ENCODE results near the gene CARD19.
"Not testable (repeated sequence)": the region's sequence is repeated elsewhere in the genome, so short reads cannot be mapped to it uniquely, and the experiment has no call there.

CARD19 gene

DNA sequence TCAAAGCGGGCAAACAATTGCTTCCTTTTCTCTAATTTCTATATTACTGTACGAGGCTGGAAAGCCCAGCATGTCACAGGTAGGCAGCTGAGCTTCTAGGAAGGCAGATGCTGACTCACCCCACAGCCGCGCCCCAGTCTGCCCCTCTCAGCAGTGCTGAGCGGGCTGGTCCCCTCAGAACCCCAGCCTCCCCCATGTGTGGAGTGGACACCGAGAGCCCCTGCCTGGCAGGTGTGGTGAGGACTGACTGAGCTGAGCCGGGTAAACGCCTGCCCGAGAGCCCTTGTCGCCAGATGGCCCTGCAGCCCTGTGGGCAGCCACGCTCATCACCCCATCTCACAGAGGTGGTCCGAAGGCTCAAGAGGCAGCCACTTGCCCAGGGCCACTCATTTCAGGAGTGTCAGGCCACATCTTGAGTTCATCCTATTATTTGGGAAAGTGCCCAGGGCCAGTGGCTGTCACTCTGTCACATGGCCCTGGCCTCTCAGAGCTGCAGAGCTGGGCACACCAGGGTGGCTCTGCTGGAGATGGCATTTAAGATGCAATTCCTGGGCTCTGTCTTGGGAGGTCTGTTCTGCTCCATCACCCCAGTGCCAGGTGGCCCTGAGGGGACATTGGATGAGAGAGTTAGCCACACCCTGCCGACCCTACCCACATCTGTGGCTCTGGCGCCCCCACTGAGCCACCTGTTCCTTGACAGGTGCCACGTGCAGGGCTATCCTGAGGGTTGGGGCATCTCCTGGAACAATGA lies 12.4 kb downstream of the CARD19 start:
- no peak for DNase-seq

GRCh38 chr9:93110311-93110855 lies 14.4 kb downstream of the CARD19 start:
- DNase-seq = no peak

DNA sequence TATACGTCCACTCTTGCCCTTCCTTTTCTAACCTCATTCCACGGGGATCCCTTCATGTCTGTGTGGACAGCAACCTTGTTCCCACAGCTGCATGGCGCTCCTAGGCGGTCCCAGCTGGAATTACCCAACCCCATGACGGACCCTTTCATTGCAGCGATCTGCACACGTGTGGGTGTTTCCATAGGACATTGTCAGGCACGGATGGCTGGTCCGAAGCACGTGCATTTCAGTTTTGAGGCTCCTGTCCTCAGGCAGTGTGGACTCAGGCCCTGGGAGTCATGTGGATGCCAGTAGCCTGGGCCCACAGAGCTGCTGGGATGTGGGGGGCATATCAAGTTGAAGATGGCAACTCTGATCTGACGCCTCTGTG lies 15.0 kb downstream of the CARD19 start:
- DNase-seq = no peak

- DNase-seq = no peak
Observed at GRCh38 chr9:93111371-93112115, 15.5 kb downstream of the CARD19 start.

DNA sequence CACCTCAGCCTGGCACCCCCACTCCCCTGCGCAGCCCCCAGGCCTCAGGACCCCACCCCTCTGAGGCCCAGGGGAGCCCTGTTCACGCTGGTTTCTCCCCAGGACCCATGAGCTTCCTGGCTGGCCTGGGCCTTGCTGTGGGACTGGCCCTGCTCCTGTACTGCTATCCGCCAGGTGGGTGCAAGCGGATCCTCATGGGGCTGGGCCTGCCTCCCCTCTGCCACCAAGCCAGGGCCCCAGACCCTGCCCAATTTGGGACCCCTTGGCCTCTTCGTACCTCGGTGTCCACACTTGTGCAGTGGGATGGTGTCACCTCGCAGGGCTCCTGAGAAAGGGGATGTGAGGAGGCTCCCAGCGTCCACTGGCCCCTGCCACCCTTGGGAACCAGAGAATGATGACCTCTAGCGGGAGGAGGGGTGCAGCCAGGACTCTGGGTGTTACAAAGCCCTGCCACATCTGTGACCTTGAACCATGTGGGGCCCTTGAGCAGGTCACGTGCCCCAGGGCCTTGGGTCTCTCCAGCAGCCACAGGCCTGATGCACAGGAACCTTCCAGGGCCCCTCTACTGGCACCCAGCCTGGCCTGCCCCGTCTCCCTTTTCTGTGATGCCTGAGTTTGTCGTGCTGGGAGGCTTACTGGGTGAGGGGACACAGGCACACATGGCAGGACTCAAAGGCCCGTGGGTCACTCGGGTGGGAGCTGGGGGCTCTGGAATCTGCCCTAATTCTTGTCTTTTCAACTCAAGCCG lies 16.3 kb downstream of the CARD19 start:
- no peak for DNase-seq

DNA sequence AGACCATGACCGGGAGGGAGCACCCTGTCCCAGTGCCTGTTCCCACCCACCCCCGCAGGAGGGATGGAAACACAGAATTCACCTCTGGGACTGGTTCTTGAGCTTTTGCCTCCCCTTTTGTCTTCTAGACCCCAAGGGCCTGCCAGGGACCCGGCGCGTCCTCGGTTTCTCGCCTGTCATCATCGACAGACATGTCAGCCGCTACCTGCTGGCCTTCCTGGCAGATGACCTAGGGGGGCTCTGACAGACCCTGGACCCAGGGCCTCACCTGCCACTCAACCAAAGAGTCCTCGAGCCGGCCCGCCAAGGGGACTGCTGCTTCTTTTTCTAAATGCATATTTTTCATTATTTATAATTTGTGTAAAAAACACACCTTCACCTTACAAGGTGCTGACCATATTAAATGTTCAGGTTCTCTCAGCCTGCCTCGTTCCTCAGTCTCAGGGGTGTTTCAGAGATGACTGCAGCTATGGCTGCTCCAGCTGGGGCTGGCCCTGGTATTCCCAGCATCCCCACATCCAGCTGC lies 16.9 kb downstream of the CARD19 start:
- no peak for DNase-seq

DNA sequence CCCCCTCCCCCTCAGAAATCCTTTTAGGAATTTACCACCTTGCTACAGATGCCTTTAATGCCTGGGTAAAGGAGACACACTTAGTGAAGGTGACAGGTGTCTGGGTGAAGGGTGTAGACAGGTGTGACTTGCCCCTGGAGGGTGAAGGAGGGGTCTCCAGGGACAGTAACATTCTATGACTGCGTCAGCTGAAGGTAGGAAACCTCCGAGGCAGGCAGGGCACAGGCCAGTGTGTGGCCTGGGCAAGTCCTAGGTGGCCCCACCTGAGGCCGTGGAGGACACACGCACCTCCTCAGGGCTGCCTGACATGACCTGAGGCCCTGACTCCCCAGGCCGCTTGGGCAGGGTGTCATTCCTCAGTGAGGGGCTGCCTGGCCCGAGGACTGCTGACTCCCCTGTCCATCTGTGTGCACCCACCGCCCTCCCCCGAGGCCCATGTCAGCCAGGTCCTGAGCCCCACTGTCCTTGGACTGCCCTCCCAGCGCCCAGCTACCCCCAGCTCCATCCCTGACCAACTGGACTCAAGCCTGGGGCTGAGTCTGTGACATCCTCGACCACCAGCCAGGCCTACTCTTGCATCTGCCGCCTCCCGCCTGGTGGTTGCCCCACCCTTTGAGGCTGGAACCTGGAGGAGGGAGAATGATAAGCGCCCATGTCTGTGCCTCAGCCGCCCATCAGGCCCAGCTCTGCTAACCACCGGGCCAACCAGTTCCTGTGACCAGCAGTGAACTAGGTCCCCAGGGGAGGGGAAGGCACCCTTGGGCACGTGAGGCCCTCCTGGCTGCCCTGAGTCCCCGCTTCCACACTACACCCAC lies 18.4 kb downstream of the CARD19 start:
- no peak for DNase-seq

DNA sequence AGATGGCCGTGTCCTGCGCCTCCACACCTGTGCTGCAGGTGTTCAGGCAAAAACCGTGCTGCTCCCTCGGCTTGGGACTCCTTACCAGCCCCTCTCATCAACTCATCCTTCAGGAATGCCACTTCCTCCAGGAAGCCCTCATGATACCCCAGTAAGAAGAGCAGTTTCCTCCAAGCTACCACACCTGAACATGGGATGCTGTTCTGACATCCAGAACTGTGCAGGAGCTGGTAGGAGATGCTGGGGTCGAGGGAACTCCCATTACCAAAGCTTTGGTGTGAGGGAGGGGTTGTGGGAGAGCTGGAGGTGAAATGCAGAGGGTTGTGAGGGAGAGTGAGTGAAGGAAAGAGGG lies 18.9 kb downstream of the CARD19 start:
- no peak for DNase-seq

DNA sequence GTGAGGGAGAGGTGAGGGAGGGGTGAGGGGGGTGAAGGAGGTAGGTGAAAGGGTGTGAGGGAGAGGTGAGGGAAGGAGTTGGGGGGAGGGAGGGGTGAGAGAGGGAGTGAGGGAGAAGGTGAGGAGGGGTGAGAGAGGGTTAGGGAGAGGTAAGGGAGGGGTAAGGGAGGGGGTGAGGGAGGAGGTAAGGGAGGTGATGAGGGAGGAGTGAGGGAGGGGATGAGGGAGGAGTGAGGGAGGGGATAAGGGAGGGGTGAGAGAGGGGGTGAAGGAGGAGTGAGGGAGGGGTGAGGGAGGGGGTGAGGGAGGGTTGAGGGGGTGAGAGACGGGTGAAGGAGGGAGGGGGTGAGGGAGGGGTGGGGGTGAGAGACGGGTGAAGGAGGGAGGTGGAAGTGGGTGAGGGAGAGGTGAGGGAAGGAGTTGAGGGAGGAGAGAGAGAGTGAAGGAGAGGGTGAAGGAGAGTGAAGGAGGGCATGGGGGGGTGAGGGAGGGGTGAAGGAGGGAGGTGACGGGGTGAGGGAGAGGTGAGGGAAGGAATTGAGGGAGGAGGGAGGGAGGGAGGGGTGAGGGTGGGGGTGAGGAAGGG lies 19.6 kb downstream of the CARD19 start:
- no peak for DNase-seq

DNA sequence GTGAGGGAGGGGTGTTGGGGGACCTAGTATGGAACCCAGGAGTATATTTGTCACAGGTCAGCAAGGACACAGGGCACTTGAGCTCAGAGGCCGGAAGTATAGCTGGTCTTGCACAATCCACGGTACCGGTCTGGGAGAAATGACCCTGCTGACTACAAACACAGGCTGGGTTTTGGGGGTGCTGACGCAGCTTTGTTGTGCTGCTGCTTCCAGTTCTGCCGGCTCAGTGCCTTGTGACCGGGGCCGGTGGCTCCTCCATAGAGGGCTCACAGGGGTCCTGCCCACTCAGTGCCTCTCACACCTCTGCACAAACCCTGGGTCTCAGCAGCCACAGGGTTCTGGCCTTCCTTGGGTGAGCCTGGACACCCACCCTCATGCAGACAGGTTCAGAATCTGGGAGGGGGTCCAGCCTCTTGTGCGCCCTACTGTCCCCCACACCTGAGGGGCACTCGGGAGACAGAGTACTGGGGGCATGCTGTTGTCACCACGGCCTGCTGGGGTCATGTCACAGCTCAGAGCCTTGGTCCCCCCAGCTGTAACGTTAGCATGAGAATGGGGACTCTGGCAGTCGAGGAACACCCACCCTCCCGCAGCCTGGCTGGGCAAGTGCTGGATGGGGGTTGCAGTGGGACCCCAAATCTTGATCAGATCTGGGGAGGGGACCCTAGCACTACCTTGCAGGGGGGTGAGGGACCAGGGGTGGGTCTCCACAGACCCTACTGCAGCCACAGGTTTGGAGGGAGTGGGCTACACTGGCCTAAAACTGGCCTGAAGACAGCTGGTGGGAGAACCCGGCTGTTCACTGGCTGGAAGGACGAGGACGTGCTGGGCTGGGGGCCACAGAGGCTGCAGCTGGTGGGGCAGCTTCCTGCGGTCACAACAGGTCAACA lies 20.3 kb downstream of the CARD19 start:
- no peak for DNase-seq

- not testable (repeated sequence) for DNase-seq
Observed at GRCh38 chr9:93117521-93117920, 21.5 kb downstream of the CARD19 start.

- no peak for DNase-seq
Observed at GRCh38 chr9:93117924-93118862, 22.2 kb downstream of the CARD19 start.

- DNase-seq = no peak
Observed at GRCh38 chr9:93118863-93119702, 23.1 kb downstream of the CARD19 start.

- DNase-seq = no peak
Observed at GRCh38 chr9:93119703-93119952, 23.6 kb downstream of the CARD19 start.

DNA sequence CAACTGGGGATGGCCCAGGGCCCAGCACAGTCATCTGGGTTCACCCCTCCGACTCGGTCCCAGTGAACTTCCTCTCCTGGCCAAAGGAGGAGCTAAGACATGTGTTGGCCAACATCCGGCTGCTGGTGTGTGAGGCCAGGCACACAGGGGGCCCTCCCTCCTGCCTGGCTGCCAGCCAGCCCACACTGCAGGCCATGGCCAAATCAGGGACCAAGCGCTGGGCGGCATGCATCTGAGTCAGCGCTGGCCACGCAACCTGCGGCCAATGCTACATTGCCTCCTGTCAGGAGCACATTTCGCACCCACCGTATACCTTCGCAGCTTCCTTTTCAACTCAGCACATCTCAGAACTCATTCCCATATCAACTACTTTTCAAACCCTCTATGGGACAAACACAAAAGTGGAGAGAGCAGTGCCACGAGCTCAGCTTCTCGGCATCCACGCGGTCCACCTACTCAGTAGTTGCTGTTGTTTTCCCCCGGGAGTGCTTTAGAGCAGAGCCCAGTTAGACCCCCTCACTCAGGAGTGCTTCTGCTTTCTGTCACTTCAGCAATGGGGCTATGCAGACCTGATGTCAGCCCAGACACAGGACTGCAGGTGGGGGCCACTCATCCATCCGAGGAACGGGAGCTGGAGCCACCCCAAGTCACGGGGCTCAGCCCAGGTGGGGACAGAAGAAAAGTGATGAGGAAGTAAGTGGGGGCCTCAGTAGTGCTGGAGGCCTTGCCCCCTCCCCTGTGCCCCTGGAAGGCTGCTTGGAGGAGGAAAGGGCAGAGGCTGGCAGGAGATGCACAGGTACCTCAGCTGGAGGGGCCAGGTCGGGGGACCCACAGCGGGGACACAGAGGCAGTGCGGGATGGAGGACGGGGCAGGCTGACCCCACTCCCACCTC lies 24.2 kb downstream of the CARD19 start:
- DNase-seq = no peak

GRCh38 chr9:93120846-93121315 lies 24.9 kb downstream of the CARD19 start:
- DNase-seq = no peak

DNA sequence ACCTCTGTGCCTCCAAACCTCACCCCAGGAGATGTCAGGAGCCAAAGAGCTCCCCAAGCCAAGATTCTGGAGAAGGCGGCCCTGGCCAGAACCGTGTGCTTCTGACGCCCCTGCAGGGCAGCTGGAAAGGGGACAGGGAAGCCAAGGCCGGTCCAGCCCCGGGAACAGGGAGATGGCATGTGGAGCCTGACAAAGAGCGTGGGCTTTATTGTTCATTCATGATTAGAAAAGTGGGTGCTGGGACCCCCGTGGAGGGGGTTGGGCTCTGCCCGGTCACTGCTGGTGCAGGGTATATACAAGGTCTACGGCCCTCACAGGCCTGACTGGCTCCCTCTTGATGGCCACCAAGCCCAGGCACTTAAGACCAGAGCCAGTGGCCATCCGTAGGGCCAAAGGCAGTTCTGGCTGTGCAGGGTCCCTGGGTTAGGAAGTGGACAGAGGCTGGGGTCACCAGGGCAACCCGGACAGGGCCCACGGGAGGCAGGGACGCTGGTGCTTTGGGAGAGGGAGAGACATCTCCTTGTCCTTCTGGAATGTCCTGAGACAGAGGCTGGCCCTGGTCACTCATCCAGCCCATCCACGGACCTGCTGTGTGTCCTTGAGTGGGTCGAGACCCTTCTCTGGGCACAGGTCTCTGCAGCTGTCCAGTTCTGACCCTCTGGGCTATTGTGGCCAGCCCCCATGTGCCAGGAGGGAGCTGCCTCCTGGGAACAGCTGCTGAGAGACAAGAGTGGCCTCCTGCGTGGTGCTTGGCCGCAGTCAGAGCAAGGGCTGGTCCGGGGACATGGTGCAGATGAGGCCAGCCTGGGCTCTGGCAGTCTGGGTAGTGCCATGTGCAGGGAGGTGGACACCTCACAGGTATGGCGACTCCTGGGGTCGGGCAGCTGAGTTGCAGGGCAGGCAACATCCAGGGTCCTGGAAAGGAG lies 25.6 kb downstream of the CARD19 start:
- DNase-seq = no peak
